ENCODE measurements around the gene MDM4. TPM values are rescaled to one million over a fixed set of nuclear protein-coding genes. Genes with fewer than 3 reads are reported as not detected.

Gene MDM4
- total RNA-seq, 4 donors from 2014 or later: 56.9 to 96.3 (median 71.5) TPM

DNA sequence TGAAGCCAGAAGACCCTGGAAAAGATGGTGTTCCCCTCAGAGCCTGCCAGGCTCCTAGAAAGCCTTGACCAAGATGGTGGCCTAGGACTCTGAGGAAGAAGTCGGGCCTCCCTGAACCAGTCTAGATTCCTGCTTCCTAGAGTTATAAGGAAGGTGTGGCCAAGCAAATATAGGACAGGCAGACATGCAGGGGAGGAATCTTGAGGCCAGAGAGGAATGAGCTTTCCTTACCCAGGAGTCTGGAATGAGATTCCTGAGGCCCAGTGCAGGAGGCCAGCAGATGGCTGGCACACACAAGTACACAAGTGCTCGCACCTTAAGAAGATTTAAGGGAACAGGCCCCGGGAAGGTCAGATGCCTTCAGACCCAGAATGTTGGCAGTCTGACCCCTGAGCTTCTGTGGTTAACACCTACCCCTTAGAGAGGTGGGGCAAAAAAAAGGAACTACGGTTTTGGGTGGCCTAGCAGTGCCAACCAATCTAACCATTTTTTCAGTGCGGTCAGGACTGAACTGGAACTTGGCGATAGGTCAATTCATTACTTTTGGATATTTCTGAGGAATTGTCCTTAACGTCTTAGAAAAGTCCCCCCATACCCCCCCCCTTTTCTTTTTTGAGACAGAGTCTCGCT is 73.3 kb downstream of the MDM4 start:
- DNase-seq (ENCODE audit: low spot score): no peak
- no peak for ATAC-seq (ENCODE audit: low FRiP score)
- TF ChIP-seq CTCF (IDR thresholded peaks at IDR 0.05): no peak

DNA sequence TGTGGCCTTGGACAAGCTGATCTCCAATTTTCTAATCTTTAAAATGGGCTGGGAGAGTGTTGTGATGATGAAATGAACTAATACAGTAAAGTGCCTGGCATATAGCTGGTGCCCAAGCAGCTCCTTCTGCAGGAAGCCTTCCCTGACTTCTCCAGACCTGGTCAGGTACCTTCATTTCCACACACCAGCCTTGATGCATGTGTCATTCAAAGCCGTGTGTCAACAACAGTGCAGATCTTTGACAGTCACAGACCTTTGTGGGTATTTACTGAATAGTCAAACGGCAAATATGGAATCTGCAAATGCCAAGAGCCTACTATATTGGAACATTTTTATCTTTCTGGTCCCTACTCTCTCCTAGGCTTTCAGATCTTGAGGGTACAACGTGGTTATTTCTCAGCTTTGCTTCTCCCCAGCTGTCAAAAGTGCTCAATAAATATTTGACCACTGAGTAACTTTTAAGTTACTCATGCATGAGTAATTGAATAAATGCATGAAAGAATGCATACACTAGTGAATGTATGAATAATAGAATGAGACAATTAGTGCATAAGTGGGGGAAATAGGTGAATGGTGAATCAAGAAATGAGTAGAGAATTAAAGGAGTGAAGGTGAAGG is 75.4 kb downstream of the MDM4 start:
- no peak for TF ChIP-seq CTCF (IDR thresholded peaks at IDR 0.05)
- ATAC-seq (ENCODE audit: low FRiP score) (no peak), DNase-seq (ENCODE audit: low spot score) (no peak)

- no peak for TF ChIP-seq CTCF (IDR thresholded peaks at IDR 0.05)
- ATAC-seq (ENCODE audit: low FRiP score): no peak
- DNase-seq (ENCODE audit: low spot score): no peak
These were observed 76.2 kb downstream of the MDM4 start for GRCh38 chr1:204592246-204592948.

GRCh38 chr1:204598319-204598969 is 82.2 kb downstream of the MDM4 start:
- DNase-seq (ENCODE audit: low spot score) (no peak), ATAC-seq (ENCODE audit: low FRiP score) (no peak)
- no peak for TF ChIP-seq CTCF (IDR thresholded peaks at IDR 0.05)

DNA sequence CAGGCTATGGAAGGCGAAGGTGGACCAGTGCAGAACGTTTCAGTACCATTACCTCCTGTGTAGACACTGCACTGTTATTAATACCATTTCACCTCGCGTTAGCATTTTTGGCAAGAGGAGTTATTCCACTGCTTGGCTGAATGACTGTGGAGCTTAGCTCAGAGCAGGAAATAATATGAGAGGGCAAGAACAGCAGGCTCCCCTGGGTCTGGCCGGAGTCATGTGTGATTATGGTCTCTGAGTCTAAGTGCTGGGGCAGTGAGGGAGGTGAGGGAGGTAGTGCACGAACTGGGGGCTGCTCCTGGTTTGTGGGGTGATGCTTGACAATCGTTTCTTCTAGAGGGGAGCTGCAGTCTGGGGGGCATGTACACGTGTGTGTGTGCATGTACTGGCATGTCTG is 82.9 kb downstream of the MDM4 start:
- DNase-seq (ENCODE audit: low spot score) (no peak), ATAC-seq (ENCODE audit: low FRiP score) (no peak)
- TF ChIP-seq CTCF (IDR thresholded peaks at IDR 0.05): no peak

- TF ChIP-seq CTCF (IDR thresholded peaks at IDR 0.05): no peak
- no peak for ATAC-seq (ENCODE audit: low FRiP score)
These were observed 83.4 kb downstream of the MDM4 start for GRCh38 chr1:204599596-204599995.

More at GRCh38 chr1:204599596-204599995, 83.4 kb downstream of the MDM4 start:
- no peak for DNase-seq (ENCODE audit: low spot score)

Data from omental fat pad (tissue), 4 donors.